C4-2B (cell line): ENCODE results near the gene HPCAL1.

Experiments used
- H3K27ac ChIP-seq: fragments of 450-650 bp; 2 replicates; pipeline ENCODE4 v1.5.1; 2017
- ZFX ChIP-seq: fragments of 450-650 bp; IDR thresholded peaks from 2 replicates; pipeline ENCODE4 v1.6.1; 2017
- TF ChIP-seq, protein P1 (sequence below): fragments of 450-650 bp; conservative IDR thresholded peaks from 2 replicates; pipeline ENCODE4 v1.5.1; 2017; ENCODE audit warnings: mild to moderate bottlenecking

The HPCAL1 gene

DNA sequence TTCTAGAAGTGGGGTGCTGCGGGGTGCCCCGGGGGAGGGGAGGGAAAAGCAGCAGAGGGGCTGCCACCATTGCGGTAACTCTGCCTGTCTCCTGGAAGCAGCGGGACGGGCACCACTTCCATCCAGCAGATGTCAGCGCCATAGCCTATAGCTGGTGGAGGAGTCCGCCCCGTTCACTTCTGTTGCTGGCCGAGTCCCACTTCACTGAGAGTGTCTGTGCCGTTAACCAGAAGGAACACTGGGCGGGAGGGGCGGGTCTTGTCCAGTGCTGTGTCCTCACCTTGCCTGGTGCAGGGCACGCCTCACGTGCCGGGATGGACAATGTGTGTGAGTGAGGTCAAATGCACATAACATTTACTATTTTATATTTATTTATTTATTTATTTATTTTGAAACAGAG is 164.7 kb downstream of the HPCAL1 start:
- TF ChIP-seq, protein P1, sequence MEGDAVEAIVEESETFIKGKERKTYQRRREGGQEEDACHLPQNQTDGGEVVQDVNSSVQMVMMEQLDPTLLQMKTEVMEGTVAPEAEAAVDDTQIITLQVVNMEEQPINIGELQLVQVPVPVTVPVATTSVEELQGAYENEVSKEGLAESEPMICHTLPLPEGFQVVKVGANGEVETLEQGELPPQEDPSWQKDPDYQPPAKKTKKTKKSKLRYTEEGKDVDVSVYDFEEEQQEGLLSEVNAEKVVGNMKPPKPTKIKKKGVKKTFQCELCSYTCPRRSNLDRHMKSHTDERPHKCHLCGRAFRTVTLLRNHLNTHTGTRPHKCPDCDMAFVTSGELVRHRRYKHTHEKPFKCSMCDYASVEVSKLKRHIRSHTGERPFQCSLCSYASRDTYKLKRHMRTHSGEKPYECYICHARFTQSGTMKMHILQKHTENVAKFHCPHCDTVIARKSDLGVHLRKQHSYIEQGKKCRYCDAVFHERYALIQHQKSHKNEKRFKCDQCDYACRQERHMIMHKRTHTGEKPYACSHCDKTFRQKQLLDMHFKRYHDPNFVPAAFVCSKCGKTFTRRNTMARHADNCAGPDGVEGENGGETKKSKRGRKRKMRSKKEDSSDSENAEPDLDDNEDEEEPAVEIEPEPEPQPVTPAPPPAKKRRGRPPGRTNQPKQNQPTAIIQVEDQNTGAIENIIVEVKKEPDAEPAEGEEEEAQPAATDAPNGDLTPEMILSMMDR: no peak
- no peak for TF ChIP-seq ZFX

GRCh38 chr2:10469301-10469700 is 166.6 kb downstream of the HPCAL1 start:
- peak overlapping the region; percentile 10; the same call in 1 of the 2 replicates for H3K27ac ChIP-seq
- TF ChIP-seq, protein P1: no peak
- no peak for TF ChIP-seq ZFX

More for the DNA sequence above, 164.7 kb downstream of the HPCAL1 start:
- H3K27ac ChIP-seq: peak overlapping the region; percentile 85

DNA sequence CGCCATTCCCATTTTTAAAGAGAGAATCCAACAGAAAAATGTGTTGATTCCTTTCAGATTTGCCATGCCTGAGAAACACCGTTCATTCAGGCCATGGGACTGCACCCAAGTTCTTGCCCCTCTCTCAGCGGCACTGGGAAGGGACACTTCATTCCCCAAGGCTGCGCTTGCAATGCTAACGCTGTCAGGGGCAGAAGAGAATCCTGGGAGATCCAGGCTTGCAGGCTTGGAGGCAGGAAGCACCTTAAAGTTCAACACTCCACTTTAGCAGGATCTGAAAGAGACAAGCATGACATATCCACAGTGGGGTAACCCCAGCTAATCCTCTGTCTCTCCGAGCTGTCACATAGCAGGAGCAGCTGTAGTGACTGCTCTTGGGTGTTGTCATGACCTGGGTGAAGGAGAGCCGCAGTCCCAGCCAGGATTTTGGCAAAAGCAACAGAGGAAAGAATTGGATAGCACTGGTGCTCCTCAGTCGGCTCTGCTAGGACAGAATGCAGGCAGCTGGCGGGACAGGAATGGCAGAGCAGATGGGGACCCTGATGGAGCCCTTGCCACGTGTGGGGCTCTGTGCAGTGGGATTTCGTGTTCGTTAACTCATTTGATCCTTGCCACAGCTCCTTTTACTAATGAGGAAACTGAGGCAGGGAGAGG is 167.4 kb downstream of the HPCAL1 start:
- no peak overlapping the region; the same call in 1 of the 2 replicates for H3K27ac ChIP-seq
- TF ChIP-seq, protein P1: no peak

DNA sequence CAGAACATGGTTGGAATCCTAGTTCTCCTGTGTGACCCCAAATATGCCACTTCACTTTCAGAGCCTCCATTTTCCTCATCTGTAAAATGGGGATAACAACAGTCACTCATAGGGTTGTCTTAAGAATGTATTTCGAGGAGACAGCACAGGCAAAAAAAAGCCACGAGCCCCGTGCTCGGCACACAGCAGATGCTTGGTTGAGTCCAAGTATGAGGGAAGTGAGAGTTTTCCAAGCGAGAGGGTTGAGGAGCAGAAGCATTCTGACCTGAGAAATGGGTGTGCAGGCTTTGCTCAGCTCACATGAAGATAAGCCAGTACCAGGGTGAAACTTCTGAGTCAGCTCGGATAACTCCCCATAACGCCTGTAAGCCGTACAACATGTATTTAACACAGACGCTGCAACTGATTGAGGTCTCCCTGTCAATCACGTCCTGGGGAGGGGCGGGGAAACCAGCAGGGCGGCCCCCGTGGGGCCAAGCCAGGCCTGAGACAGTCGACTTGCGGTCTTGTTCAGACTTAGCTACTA is 168.4 kb downstream of the HPCAL1 start:
- no peak overlapping the region for H3K27ac ChIP-seq
- TF ChIP-seq ZFX: no peak
- TF ChIP-seq, protein P1: no peak

- TF ChIP-seq, protein P1: no peak
- no peak for TF ChIP-seq ZFX
- no peak overlapping the region for H3K27ac ChIP-seq
Measured at GRCh38 chr2:10471955-10472354, 169.3 kb downstream of the HPCAL1 start.

GRCh38 chr2:10473121-10473756 is 170.5 kb downstream of the HPCAL1 start:
- peak overlapping the region; percentile 63 for H3K27ac ChIP-seq
- TF ChIP-seq, protein P1: no peak
- no peak for TF ChIP-seq ZFX

GRCh38 chr2:10475221-10475722 is 172.6 kb downstream of the HPCAL1 start:
- no peak overlapping the region; the same call in 1 of the 2 replicates for H3K27ac ChIP-seq
- no peak for TF ChIP-seq ZFX
- TF ChIP-seq, protein P1: no peak
